ENCODE measurements around the gene CYP4F11.
"Not testable (repeated sequence)": the region's sequence is repeated elsewhere in the genome, so short reads cannot be mapped to it uniquely, and the experiment has no call there.

CYP4F11 gene

GRCh38 chr19:15922021-15922420 is 12.3 kb downstream of the CYP4F11 start:
- DNase-seq = no peak

DNA sequence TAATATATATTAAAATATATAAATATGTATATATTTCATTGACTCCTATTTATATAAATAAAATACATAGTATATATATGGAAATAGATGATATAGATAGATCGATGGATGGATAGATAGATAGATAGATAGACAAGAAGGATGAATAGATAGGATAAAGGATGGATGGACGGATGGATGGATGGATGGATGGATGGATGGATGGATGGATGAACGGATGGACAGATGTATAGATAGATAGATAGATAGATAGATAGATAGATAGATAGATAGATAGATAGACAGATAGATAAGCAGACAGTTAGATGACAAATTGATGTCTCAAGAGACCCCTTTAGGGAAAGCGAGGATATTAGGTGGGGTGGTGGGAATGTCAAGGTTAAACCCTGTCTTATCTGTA is 15.1 kb downstream of the CYP4F11 start:
- no peak for DNase-seq

DNA sequence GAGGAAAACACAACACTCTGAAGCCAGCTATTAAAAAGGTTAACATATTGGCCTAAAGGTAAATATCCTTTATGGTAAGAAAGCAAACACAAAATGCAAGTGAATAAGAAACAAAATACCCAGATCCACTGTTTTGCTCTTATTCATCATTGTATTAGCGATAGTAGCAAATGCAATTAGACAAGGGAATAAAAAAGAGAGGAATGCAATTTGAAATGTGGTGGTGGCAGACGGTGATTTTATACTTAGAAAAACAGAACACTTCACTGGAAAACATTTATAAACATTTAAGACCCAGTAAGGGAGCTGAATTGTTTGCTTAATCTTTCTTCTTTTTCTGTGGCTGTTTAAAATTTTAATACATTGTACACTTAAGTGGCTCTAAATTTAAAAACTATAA is 19.2 kb downstream of the CYP4F11 start:
- DNase-seq = no peak

- DNase-seq = no peak
Measured at GRCh38 chr19:15913830-15914229, 20.5 kb downstream of the CYP4F11 start.

- no peak for DNase-seq
Measured at GRCh38 chr19:15913384-15913783, 20.9 kb downstream of the CYP4F11 start.

GRCh38 chr19:15911599-15912235 is 22.6 kb downstream of the CYP4F11 start:
- DNase-seq = no peak

DNA sequence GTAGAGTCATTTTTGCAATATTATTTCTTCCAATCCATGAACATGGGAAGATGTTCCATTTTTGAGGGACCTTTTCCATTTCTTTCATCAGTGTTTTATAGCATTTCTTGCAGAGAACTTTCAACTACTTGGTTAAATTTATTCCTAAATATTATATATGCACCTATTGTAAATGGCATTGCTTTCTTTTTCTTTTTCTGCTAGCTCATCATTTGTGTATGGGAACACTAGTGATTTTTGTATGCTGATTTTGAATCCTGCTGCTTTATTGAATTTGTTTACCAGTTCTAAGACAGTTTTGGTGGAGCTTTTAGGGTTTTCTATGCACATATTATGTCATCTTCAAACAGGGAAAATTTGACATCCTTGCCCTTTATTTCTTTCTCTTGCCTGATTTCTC is 29.3 kb downstream of the CYP4F11 start:
- no peak for DNase-seq

DNA sequence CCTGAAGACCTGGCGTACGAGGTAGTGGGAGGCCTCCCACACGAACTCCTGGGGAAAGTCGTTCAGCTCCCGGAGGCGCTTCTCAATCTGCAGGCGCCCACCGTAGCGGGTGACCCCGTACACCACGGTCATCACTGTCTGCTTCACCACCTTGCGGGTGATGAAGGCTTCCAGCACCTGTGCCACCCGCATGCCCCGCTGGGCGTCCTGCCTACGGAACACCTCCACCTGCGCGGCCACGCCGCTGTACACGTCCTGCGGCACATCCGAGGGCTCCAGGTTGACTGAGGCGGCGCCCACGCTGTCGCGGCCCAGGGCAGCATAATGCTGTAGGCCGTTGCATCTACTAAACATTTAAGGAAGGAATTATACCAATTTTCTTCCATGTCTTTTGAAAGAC is 31.4 kb downstream of the CYP4F11 start:
- DNase-seq = not testable (repeated sequence)

DNA sequence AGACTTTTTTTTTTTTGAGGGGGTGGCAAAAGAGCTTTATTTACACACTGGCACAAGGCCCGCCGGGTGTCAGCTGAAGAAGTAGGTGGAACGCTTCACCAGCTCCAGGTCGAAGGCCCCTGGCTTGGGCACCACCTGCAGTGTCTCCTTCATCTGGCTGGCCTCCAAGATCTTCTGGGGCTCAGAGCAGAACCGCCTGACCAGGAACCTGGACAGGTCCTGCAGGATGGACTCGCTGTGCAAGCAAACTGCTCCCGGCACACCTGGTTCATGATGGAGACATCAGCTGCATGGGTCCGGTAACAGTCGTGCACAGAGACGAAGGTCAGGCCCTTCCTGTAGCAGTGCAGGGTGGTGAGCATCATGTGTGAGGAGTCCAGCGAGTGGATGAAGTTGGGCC is 32.1 kb downstream of the CYP4F11 start:
- no peak for DNase-seq

DNA sequence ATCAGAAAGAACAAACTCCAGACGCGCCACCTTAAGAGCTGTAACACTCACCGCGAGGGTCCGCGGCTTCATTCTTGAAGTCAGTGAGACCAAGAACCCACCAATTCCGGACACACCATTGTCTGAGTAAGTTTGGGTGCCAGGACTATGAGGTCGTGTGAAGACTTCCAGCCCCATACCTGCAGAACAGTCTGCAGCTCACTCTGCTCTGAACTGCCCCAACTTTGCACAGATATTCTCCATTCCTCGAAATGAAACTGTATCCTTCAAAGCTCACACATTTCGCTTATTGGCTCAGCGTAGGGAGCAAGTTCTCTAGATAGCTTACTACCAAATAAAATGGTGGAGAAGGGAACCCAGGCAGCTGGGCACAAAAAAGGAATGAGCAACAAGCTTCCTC is 33.8 kb downstream of the CYP4F11 start:
- no peak for DNase-seq

GRCh38 chr19:15900032-15900431 is 34.3 kb downstream of the CYP4F11 start:
- DNase-seq = not testable (repeated sequence)

DNA sequence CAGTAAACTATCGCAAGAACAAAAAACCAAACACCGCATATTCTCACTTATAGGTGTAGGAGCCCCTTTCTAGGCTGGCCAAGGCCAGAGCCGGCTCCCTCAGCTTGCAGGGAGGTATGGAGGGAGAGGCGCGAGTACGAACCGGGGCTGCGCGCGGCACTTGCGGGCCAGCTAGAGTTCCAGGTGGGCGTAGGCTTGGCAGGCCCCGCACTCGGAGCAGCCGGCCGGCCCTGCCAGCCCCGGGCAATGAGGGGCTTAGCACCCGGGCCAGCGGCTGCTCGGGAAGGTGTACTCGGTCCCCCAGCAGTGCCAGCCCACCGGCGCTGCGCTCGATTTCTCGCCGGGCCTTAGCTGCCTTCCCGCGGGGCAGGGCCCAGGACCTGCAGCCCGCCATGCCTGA is 34.8 kb downstream of the CYP4F11 start:
- DNase-seq = not testable (repeated sequence)

DNA sequence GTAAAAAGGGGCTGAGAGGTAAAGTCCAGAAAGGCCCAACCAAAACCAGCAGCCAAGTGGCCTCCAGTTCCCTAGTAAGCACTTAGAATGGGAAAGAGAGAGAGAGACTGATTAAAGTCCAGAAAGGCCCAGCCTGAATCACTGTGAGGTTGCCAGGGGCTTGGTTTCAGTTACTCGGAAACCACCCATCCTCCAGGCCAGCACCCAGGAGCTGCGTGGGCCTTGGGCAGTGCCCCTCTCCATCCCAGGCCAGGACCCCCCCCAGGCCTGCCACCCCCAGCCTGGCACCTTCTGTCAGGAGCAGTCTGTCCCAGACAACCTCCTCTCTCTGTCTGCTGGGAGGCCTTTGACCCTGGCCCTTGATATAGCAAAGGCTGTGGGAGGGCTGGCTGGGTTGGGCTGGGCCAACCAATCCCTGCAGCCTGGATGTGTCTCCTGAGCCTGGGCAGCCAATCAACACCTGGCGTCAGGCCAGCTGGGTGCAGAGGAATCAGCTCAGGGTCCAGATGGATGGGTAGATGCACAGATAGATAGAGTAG is 36.5 kb downstream of the CYP4F11 start, which contains the start of gene CYP4F2:
TSS of gene CYP4F2 (minus strand) at position 337 of the 539 bp plus-strand sequence. CDS start 463 bp downstream, outside the sequence.
- DNase-seq = no peak

GRCh38 chr19:15897026-15897737 is 37.1 kb downstream of the CYP4F11 start:
- no peak for DNase-seq

DNA sequence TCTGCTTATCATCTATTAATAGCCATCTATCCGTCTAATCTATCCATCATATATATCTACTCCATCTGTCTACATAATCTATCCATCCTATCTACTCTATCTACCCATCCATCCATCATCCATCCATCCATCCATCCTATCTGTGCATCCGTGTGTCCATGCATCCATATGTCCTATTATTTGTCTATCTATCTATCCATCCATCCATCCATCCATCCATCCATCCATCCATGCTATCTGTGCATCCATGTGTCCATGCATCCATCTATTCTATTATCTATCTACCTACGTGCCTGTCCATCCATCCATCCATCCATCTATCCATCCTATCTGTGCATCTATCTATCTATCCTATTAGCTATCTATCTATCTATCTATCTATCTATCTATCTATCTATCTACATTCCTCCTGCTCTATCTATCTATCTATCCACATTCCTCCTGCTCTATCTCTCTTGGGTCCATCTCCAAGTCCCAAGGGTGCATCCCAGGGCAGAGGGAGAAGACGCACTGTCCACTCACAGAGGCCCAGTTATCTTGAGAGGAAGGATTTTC is 38.4 kb downstream of the CYP4F11 start:
- no peak for DNase-seq

DNA sequence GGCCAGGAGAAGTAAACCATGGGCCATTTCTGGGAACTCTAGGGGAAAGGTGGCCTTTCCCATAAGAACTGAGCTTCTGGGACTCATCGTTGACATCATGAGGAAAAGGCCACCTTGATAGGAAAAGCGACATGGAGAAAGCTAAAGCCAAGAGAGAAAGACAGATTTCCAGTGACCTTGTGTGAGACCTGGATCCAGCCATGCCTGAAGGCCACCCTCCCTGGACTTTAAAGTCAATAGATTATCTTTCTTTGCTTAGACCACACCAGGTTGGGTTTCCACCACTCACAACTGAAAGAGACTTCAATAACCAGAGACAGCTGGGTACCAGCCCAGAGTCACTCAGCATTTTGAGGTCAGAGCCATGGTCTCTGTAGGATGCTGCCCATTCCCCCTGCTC is 40.0 kb downstream of the CYP4F11 start:
- no peak for DNase-seq

DNA sequence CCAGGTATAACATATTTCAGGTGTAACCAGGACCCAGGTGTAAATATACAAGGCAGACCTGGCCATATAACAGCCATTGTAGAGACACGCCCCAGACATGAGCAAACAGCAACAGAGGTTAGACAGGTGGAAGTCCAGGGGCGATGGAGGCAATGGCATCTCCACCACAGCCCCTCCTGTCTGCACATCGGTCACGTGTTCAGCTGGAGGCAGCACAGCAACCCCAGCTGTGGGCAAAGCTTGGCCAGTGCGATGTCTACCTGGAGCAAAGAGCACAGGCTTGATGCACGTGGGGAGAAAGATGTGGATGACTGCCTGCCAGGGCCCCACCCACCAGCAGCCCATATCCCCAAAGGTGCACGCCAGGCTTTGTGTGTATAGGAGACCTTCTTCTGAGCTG is 40.9 kb downstream of the CYP4F11 start:
- no peak for DNase-seq

GRCh38 chr19:15892012-15892411 is 42.3 kb downstream of the CYP4F11 start:
- DNase-seq = no peak

DNA sequence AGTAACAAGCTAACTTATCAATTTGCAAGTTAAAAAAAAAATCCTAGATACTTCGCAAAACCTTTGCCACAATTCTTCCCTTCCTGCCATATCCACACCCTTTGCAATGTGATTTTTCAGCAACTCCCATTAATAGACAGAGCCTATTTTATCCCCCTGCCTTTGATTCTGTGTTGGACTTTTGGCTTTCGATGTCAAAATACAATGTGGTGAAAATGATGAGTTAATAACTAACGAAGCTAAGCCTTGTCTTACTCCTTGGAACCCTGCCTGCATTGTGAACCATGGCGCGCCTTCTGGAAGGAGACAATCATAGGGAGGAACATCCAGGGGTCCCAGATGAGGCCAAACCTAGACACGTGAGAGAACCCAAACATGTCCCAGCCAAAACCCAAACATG is 42.9 kb downstream of the CYP4F11 start:
- DNase-seq = no peak

DNA sequence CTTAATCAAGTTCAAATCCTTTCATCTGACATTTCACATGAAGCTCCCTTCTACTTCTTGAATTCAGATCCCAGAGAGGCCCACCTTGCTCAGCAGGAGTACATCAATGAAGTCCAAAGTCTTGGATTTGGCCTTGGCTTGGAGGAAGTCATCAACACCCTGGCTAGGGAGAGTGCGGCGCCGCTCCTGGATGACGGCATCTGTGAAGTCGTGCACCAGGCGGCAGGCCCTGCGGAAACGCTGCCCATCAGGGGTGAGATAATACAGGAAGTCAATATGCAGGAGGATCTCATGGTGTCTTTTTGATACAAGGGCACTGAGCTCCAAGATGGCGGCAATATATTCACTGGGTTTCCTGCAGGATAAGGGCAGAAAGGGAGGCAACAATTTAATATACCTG is 45.0 kb downstream of the CYP4F11 start:
- not testable (repeated sequence) for DNase-seq

DNA sequence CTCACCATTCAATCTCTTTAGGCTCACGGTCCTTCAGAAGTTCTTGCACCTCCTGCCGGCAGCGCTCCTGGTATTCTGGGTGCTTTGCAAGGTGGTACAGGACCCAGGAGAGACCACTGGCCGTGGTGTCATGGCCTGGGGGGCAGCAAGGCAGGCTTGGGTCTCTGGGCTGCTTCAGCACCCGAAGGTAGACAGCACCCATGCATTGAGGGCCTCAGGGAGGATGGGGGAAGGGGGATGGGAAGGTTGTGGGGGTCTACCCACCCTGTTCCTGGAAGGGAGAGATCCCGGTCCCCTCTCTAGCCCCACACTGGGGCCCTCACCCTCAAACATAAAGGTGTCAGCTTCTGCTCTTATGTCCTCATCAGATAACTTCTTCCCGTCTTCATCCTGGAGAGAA is 48.4 kb downstream of the CYP4F11 start:
- no peak for DNase-seq

DNA sequence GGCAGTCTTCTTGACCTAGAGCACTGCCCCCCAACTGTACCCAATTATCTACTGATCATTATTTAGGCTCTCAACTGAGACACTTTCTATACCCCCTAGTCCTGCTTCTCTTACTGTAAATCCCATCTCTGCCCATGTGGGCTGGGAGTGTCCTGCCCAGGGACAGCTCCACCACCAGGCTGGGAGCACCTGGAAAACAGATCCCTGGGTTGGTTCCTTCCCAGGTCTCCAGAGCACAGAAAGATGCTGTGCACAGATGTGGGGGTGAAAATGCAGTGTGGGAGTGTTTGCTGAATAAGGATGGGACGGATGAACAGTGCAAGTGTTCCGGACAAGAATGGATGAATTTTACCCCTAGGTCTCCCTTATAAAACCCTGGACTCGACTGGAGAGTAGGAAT is 49.2 kb downstream of the CYP4F11 start:
- no peak for DNase-seq

- DNase-seq = not testable (repeated sequence)
Measured at GRCh38 chr19:15883329-15883728, 51.0 kb downstream of the CYP4F11 start.

DNA sequence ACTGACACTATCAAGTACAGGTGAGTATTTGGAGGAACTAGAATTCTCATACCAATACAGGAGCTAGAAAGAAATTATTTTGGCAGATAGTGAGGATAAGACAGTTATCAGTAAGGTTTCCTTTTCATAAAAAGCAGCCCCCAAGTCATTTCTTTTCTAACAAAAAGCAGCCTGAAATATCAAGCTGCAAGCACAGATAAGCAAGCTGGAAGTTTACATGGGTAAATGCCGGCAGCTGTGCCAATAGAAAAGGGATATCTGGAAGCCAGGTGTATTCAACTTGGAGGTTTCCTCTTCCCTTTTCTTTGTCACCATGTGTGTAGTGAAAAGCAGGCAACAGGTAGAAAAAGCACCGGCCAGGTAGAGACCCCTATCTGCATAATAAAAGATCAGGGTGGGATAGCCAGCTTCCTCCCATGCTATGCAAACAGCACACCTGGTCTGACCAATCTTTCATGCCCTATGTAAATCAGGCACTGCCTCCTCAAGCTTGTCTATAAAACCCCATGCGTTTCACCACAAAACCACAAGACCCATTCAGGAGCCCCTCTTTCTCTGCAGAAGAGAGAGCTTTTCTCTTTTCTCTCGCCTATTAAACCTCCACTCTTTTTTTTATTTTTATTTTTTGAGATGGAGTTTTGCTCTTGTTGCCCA is 59.4 kb downstream of the CYP4F11 start:
- no peak for DNase-seq

All from EL (cell line).